Right lobe of liver (tissue), 6 donors: ENCODE data around the gene CDH13. TPM values are rescaled to one million over a fixed set of nuclear protein-coding genes. Genes with fewer than 3 reads are reported as not detected.

Experiments used
- ATAC-seq, 4 donors: fragments of 200-7000 bp; cut with Tn5 transposase; one replicate each; pipeline ENCODE4 v1.9.1; 2020; ENCODE audit warnings: mild to moderate bottlenecking in 4 of 4, moderate library complexity in 4 of 4
- DNase-seq, 3 donors: peaks; one replicate each; pipeline ENCODE4 v3.0.0-alpha.2; 2020
- H3K27ac ChIP-seq, 3 donors: fragments of 200-600 bp; one replicate each; pipeline ENCODE4 v1.8.0; 2022
- H3K27me3 ChIP-seq, 2 donors: fragments of 200-600 bp; one replicate each; pipeline ENCODE4 v1.8.0; 2022
- H3K36me3 ChIP-seq, 4 donors: fragments of 200-600 bp; sonication (generic) in 1 of 4; one replicate each; pipeline versions ENCODE4 v1.5.1 to v1.8.0; 2017 to 2022; ENCODE audit warnings: control low read depth in 1 of 4
- H3K4me1 ChIP-seq, 4 donors: fragments of 200-600 bp; sonication (generic) in 1 of 4; one replicate each; pipeline versions ENCODE4 v1.5.1 to v1.8.0; 2017 to 2022; ENCODE audit warnings: control low read depth in 1 of 4
- H3K4me3 ChIP-seq, 3 donors: fragments of 200-600 bp; one replicate each; pipeline ENCODE4 v1.8.0; 2022
- H3K9me3 ChIP-seq, 4 donors: fragments of 200-600 bp; sonication (generic) in 1 of 4; one replicate each; pipeline versions ENCODE4 v1.5.1 to v1.8.0; 2017 to 2022; ENCODE audit warnings: control low read depth in 1 of 4
- CTCF ChIP-seq, 4 donors: fragments of 200-600 bp in 3 of 4; fragments of 450-650 bp in 1 of 4; IDR thresholded peaks; one replicate each; pipeline versions ENCODE4 v1.5.1 to v1.8.0; 2016 to 2022; ENCODE audit warnings: antibody characterized with exemption in 4 of 4, mild to moderate bottlenecking in 2 of 4
- POLR2A ChIP-seq: fragments of 450-650 bp; IDR thresholded peaks from one replicate; pipeline ENCODE4 v1.6.1; 2017; ENCODE audit warnings: antibody characterized with exemption, mild to moderate bottlenecking
- WGBS: methylation state at CpG from one replicate; pipeline ENCODE4 v1.1.6; 2018; ENCODE audit warnings: low coverage, low lambda C conversion rate; ENCODE audit not compliant: insufficient coverage; ENCODE audit errors: missing lambda C conversion rate; 5-methylcytosine and 5-hydroxymethylcytosine counted together
- intact Hi-C, 2 donors: fragments of 100-400 bp; cut with DNase I; formaldehyde crosslinking; loops; one replicate each; pipeline versions ENCODE4 v1.11.2 to v1.14.1; 2022
- total RNA-seq, 6 experiments: library from RNA; depleted of rRNA in 2 of 6; stranded (reverse); fragments of >200 nt in 2 of 6; fragmentation: NEBNext Ultra II Directional in 3 of 6; extraction: Animal tissue kit (Norgen Biotek cat#: 25700) in 3 of 6; gene quantifications; one replicate each; pipeline versions ENCODE4 v1.1.0 to v1.2.4, GENCODE V29; 2016 to 2023
- donor health status: DM: no; HTN: yes; CAD: no.
- donor health status: DM: no; HTN: no; CAD: no.
- donor health status: DM: no; HTN: no; CAD: no.
- donor health status: DM: no; HTN: yes; CAD: no.
- donor health status: DM: no; HTN: yes; CAD: no.

CDH13 gene
- total RNA-seq, 6 experiments from 2014 or later: 0.13 to 4.6 (median 0.49) TPM

GRCh38 chr16:82796047-82796446, 169.3 kb downstream of the CDH13 start:
- no peak for ATAC-seq
- DNase-seq: no peak
- no peaks in the 10 kb centered on the region for H3K36me3 ChIP-seq
- H3K27me3 ChIP-seq: no peaks in the 10 kb centered on the region
- TF ChIP-seq POLR2A (no peak), CTCF (IDR thresholded peaks at IDR 0.05) (no peak)
- intact Hi-C loops: no loop called here
- no peaks in the 10 kb centered on the region for H3K9me3 ChIP-seq
- no peak overlapping the region for H3K4me3 ChIP-seq
- WGBS: 56% methylated on average over 3 of the region's 3 CpGs
- no peak overlapping the region for H3K27ac ChIP-seq
- no peaks in the 10 kb centered on the region for H3K4me1 ChIP-seq

GRCh38 chr16:82801361-82801760, 174.6 kb downstream of the CDH13 start:
- Histone ChIP-seq H3K27me3 (no peaks in the 10 kb centered on the region), H3K36me3 (no peaks in the 10 kb centered on the region), H3K27ac (no peak overlapping the region), H3K9me3 (no peaks in the 10 kb centered on the region), H3K4me1 (no peaks in the 10 kb centered on the region), H3K4me3 (no peak overlapping the region)
- no peak for ATAC-seq
- intact Hi-C loops: no loop called here
- DNase-seq: no peak
- TF ChIP-seq CTCF (IDR thresholded peaks at IDR 0.05) (no peak), POLR2A (no peak)
- 59% methylated on average over 4 of the region's 4 CpGs for WGBS

- Histone ChIP-seq H3K36me3 (no peaks in the 10 kb centered on the region), H3K27me3 (no peaks in the 10 kb centered on the region), H3K4me3 (no peak overlapping the region), H3K9me3 (no peaks in the 10 kb centered on the region), H3K4me1 (no peaks in the 10 kb centered on the region), H3K27ac (no peak overlapping the region)
- intact Hi-C loops: no loop called here
- no peak for TF ChIP-seq CTCF (IDR thresholded peaks at IDR 0.05)
- no peak for TF ChIP-seq POLR2A
- DNase-seq (no peak), ATAC-seq (no peak)
- 75% methylated on average over 1 of the region's 1 CpG for WGBS
Measured at GRCh38 chr16:82805866-82806265, 179.1 kb downstream of the CDH13 start.

GRCh38 chr16:82807311-82807710, 180.5 kb downstream of the CDH13 start:
- Histone ChIP-seq H3K4me3 (no peak overlapping the region), H3K36me3 (no peaks in the 10 kb centered on the region), H3K4me1 (no peaks in the 10 kb centered on the region), H3K27ac (no peak overlapping the region), H3K27me3 (no peaks in the 10 kb centered on the region), H3K9me3 (no peaks in the 10 kb centered on the region)
- TF ChIP-seq CTCF (IDR thresholded peaks at IDR 0.05) (no peak), POLR2A (no peak)
- intact Hi-C loops: no loop called here
- ATAC-seq: no peak
- WGBS: 24% methylated on average over 3 of the region's 3 CpGs
- no peak for DNase-seq

- H3K36me3 ChIP-seq: no peaks in the 10 kb centered on the region
- ATAC-seq (no peak), DNase-seq (no peak)
- TF ChIP-seq POLR2A (no peak), CTCF (IDR thresholded peaks at IDR 0.05) (no peak)
- 46% methylated on average over 1 of the region's 1 CpG for WGBS
- intact Hi-C loops: no loop called here
- no peaks in the 10 kb centered on the region for H3K4me1 ChIP-seq
- H3K27ac ChIP-seq: no peak overlapping the region
- no peaks in the 10 kb centered on the region for H3K27me3 ChIP-seq
- no peaks in the 10 kb centered on the region for H3K9me3 ChIP-seq
- no peak overlapping the region for H3K4me3 ChIP-seq
Measured at GRCh38 chr16:82808036-82808435, 181.3 kb downstream of the CDH13 start.
